ENCODE data around the gene LYZL6. TPM values are rescaled to one million over a fixed set of nuclear protein-coding genes. Genes with fewer than 3 reads are reported as not detected.

Gene LYZL6
- total RNA-seq, 3 donors from 2014 or later, result not detected

GRCh38 chr17:35907691-35908090 is 35.8 kb downstream of the LYZL6 start:
- H3K27me3 ChIP-seq, result no peaks in the 10 kb centered on the region
- no peak for DNase-seq (ENCODE audit: low spot score in 2 of 2)
- H3K9me3 ChIP-seq, result no peaks in the 10 kb centered on the region
- H3K4me3 ChIP-seq, result no peak overlapping the region
- no peak overlapping the region for H3K27ac ChIP-seq
- no peaks in the 10 kb centered on the region for H3K36me3 ChIP-seq
- TF ChIP-seq POLR2AphosphoS5 (IDR thresholded peaks at IDR 0.05) (no peak), CTCF (IDR thresholded peaks at IDR 0.05) (no peak), POLR2A (IDR thresholded peaks at IDR 0.05) (no peak)
- intact Hi-C loops (cut with DNase I; ENCODE audit: low total_unique reads), result no loop called here
- no peaks in the 10 kb centered on the region for H3K4me1 ChIP-seq

- H3K27ac ChIP-seq, result no peak overlapping the region
- no peak for DNase-seq (ENCODE audit: low spot score in 2 of 2)
- TF ChIP-seq POLR2AphosphoS5 (IDR thresholded peaks at IDR 0.05), result no peak
- TF ChIP-seq CTCF (IDR thresholded peaks at IDR 0.05), result no peak
- no peak for TF ChIP-seq POLR2A (IDR thresholded peaks at IDR 0.05)
- H3K27me3 ChIP-seq, result no peaks in the 10 kb centered on the region
- no peak overlapping the region for H3K4me3 ChIP-seq
- H3K9me3 ChIP-seq, result no peaks in the 10 kb centered on the region
- no peaks in the 10 kb centered on the region for H3K4me1 ChIP-seq
- intact Hi-C loops (cut with DNase I; ENCODE audit: low total_unique reads), result no loop called here
- no peaks in the 10 kb centered on the region for H3K36me3 ChIP-seq
Observed at GRCh38 chr17:35906926-35907637, 36.4 kb downstream of the LYZL6 start.

GRCh38 chr17:35906191-35906925 is 37.2 kb downstream of the LYZL6 start:
- DNase-seq (ENCODE audit: low spot score in 2 of 2), result no peak
- TF ChIP-seq CTCF (IDR thresholded peaks at IDR 0.05), result no peak
- no peak for TF ChIP-seq POLR2AphosphoS5 (IDR thresholded peaks at IDR 0.05)
- TF ChIP-seq POLR2A (IDR thresholded peaks at IDR 0.05), result no peak
- H3K4me3 ChIP-seq, result no peak overlapping the region
- no peaks in the 10 kb centered on the region for H3K27me3 ChIP-seq
- intact Hi-C loops (cut with DNase I; ENCODE audit: low total_unique reads), result no loop called here
- H3K36me3 ChIP-seq, result no peaks in the 10 kb centered on the region
- H3K9me3 ChIP-seq, result no peaks in the 10 kb centered on the region
- H3K27ac ChIP-seq, result no peak overlapping the region
- no peaks in the 10 kb centered on the region for H3K4me1 ChIP-seq

GRCh38 chr17:35903451-35903850 is 40.1 kb downstream of the LYZL6 start:
- DNase-seq (ENCODE audit: low spot score in 2 of 2), result no peak
- no peaks in the 10 kb centered on the region for H3K4me1 ChIP-seq
- no peak overlapping the region for H3K4me3 ChIP-seq
- TF ChIP-seq POLR2AphosphoS5 (IDR thresholded peaks at IDR 0.05), result no peak
- no peak for TF ChIP-seq POLR2A (IDR thresholded peaks at IDR 0.05)
- TF ChIP-seq CTCF (IDR thresholded peaks at IDR 0.05), result no peak
- H3K9me3 ChIP-seq, result no peaks in the 10 kb centered on the region
- H3K27ac ChIP-seq, result no peak overlapping the region
- H3K36me3 ChIP-seq, result no peaks in the 10 kb centered on the region
- no peaks in the 10 kb centered on the region for H3K27me3 ChIP-seq
- intact Hi-C loops (cut with DNase I; ENCODE audit: low total_unique reads), result no loop called here

- H3K4me3 ChIP-seq, result no peak overlapping the region
- H3K36me3 ChIP-seq, result no peaks in the 10 kb centered on the region
- no peaks in the 10 kb centered on the region for H3K9me3 ChIP-seq
- H3K27ac ChIP-seq, result no peak overlapping the region
- H3K27me3 ChIP-seq, result no peaks in the 10 kb centered on the region
- TF ChIP-seq POLR2A (IDR thresholded peaks at IDR 0.05) (no peak), POLR2AphosphoS5 (IDR thresholded peaks at IDR 0.05) (no peak), CTCF (IDR thresholded peaks at IDR 0.05) (no peak)
- DNase-seq (ENCODE audit: low spot score in 2 of 2), result no peak
- intact Hi-C loops (cut with DNase I; ENCODE audit: low total_unique reads), result no loop called here
- H3K4me1 ChIP-seq, result no peaks in the 10 kb centered on the region
Observed at GRCh38 chr17:35901631-35902175, 41.8 kb downstream of the LYZL6 start.
